Activated CD8-positive, alpha-beta T cell treated with anti-CD3 and anti-CD28 coated beads for 36 hours (primary cell): Measurements from ENCODE around the gene CTCF. TPM values are rescaled to one million over a fixed set of nuclear protein-coding genes. Genes with fewer than 3 reads are reported as not detected.

Experiments
- ATAC-seq: fragments of 200-7000 bp; cut with Tn5 transposase; one replicate; pipeline ENCODE4 v1.10.0; 2021; ENCODE audit warnings: mild to moderate bottlenecking, moderate library complexity
- CTCF ChIA-PET: fragments of 350-600 bp; sonication (Branson Sonifier 250); formaldehyde crosslinking; loops from one replicate; lab custom pipeline; 2021; ENCODE audit warnings: antibody characterized with exemption; lab: Charles Lee
- POLR2A ChIA-PET: fragments of 350-600 bp; sonication (Branson Sonifier 250); formaldehyde crosslinking; loops from one replicate; lab custom pipeline; 2021; ENCODE audit warnings: antibody characterized with exemption; lab: Charles Lee
- DNase-seq: peaks from one replicate; pipeline ENCODE4 v3.0.0-alpha.2; 2020
- H3K27ac Mint-ChIP-seq: one replicate; pipeline ENCODE4 v1.8.0; 2021; ENCODE audit warnings: mild to moderate bottlenecking, mixed read lengths
- H3K27me3 Mint-ChIP-seq: one replicate; pipeline ENCODE4 v1.8.0; 2021; ENCODE audit warnings: mixed read lengths
- H3K36me3 Mint-ChIP-seq: one replicate; pipeline ENCODE4 v1.8.0; 2021; ENCODE audit warnings: low read depth, mixed read lengths
- H3K4me1 Mint-ChIP-seq: one replicate; pipeline ENCODE4 v1.8.0; 2021; ENCODE audit warnings: low read depth, mixed read lengths
- H3K4me3 Mint-ChIP-seq: one replicate; pipeline ENCODE4 v1.8.0; 2021; ENCODE audit warnings: mild to moderate bottlenecking, moderate library complexity, mixed read lengths
- H3K9me3 Mint-ChIP-seq: one replicate; pipeline ENCODE4 v1.8.0; 2021; ENCODE audit warnings: mixed read lengths
- CTCF ChIP-seq: fragments of 200-600 bp; IDR thresholded peaks from one replicate; pipeline ENCODE4 v1.8.0; 2022; ENCODE audit warnings: antibody characterized with exemption, mild to moderate bottlenecking
- intact Hi-C: fragments of 100-400 bp; cut with micrococcal nuclease; formaldehyde crosslinking; loops from one replicate; pipeline ENCODE4 v1.10.0; 2022
- total RNA-seq, 2 experiments: library from RNA; stranded (reverse); gene quantifications; one replicate each; pipeline ENCODE4 v1.2.3, GENCODE V29; 2021

Gene CTCF
- total RNA-seq, 2 experiments from 2014 or later, result 47.4 to 50.6 TPM

- Mint-ChIP-seq H3K36me3 (no peaks in the 10 kb centered on the region), H3K4me1 (peaks cover 17% of the 10 kb centered on the region), H3K4me3 (no peak overlapping the region), H3K27ac (no peak overlapping the region), H3K9me3 (no peaks in the 10 kb centered on the region), H3K27me3 (no peaks in the 10 kb centered on the region)
- ChIA-PET CTCF (interaction anchor here (0.6 to 7.4 kb wide), 11 partner anchors 9 to 151 kb away, joined by 3 to 142 read pairs (median 4); partner anchors contain the start of genes ATP6V0D1, C16orf86, CARMIL2 and ENKD1), POLR2A (interaction anchor here (1.1 to 3.3 kb wide), 3 partner anchors 18 to 151 kb away, joined by 3 to 8 read pairs (median 4); partner anchors contain the start of gene CARMIL2)
- intact Hi-C loops, result no loop called here
- ATAC-seq, result no peak
- TF ChIP-seq CTCF, result no peak
- no peak for DNase-seq
Measured at GRCh38 chr16:67517155-67517445, 45.2 kb upstream of the CTCF start.

- H3K9me3 Mint-ChIP-seq, result no peaks in the 10 kb centered on the region
- ChIA-PET POLR2A (interaction anchor here (1.1 to 3.3 kb wide), 3 partner anchors 19 to 150 kb away, joined by 3 to 8 read pairs (median 4); partner anchors contain the start of gene CARMIL2), CTCF (interaction anchor here (0.6 to 7.4 kb wide), 10 partner anchors 12 to 151 kb away, joined by 3 to 142 read pairs (median 4); partner anchors contain the start of genes ATP6V0D1, C16orf86, CARMIL2 and ENKD1)
- peaks cover 17% of the 10 kb centered on the region for H3K4me1 Mint-ChIP-seq
- intact Hi-C loops, result no loop called here
- no peak for ATAC-seq
- H3K27me3 Mint-ChIP-seq, result no peaks in the 10 kb centered on the region
- no peak for DNase-seq
- no peaks in the 10 kb centered on the region for H3K36me3 Mint-ChIP-seq
- no peak for TF ChIP-seq CTCF
- no peak overlapping the region for H3K27ac Mint-ChIP-seq
- no peak overlapping the region for H3K4me3 Mint-ChIP-seq
Measured at GRCh38 chr16:67517661-67518423, 44.5 kb upstream of the CTCF start.

- Mint-ChIP-seq H3K36me3 (no peaks in the 10 kb centered on the region), H3K9me3 (no peaks in the 10 kb centered on the region), H3K4me1 (peaks cover 17% of the 10 kb centered on the region), H3K27ac (no peak overlapping the region), H3K4me3 (no peak overlapping the region), H3K27me3 (no peaks in the 10 kb centered on the region)
- DNase-seq (no peak), ATAC-seq (no peak)
- CTCF ChIA-PET, result interaction anchor here (0.8 to 3.9 kb wide), 3 partner anchors 9 to 124 kb away, joined by 3 to 133 read pairs (median 49); partner anchors contain the start of gene CARMIL2
- POLR2A ChIA-PET, result interaction anchor here (3.3 kb wide), 1 partner anchor 126 kb away, joined by 8 read pairs; the partner anchor contains the start of gene CARMIL2
- TF ChIP-seq CTCF, result no peak
- intact Hi-C loops, result no loop called here
Measured at GRCh38 chr16:67518676-67519075, 43.6 kb upstream of the CTCF start.

- intact Hi-C loops, result no loop called here
- CTCF ChIA-PET, result interaction anchor here (0.8 to 5.0 kb wide), 4 partner anchors 10 to 145 kb away, joined by 3 to 154 read pairs (median 91); partner anchors contain the start of genes ACD, C16orf86, CARMIL2 and ENKD1
- H3K27me3 Mint-ChIP-seq, result no peaks in the 10 kb centered on the region
- peaks cover 17% of the 10 kb centered on the region for H3K4me1 Mint-ChIP-seq
- no peak for TF ChIP-seq CTCF
- DNase-seq (no peak), ATAC-seq (no peak)
- H3K36me3 Mint-ChIP-seq, result no peaks in the 10 kb centered on the region
- POLR2A ChIA-PET, result no interaction called here
- H3K4me3 Mint-ChIP-seq, result no peak overlapping the region
- no peaks in the 10 kb centered on the region for H3K9me3 Mint-ChIP-seq
- no peak overlapping the region for H3K27ac Mint-ChIP-seq
Measured at GRCh38 chr16:67519242-67519641, 43.1 kb upstream of the CTCF start.
